KMS-11 (cell line): ENCODE data around the gene HOTAIR.

Experiments
- H2AFZ ChIP-seq: fragments of 200-600 bp; sonication (generic); 2 replicates; pipeline ENCODE4 v1.6.1; 2016; ENCODE audit warnings: antibody characterized with exemption, mixed run types, low read depth
- H3K27ac ChIP-seq: fragments of 200-600 bp; sonication (generic); 2 replicates; pipeline ENCODE4 v1.6.1; 2016; ENCODE audit warnings: mild to moderate bottlenecking, mixed run types
- H3K27me3 ChIP-seq: fragments of 200-600 bp; sonication (generic); 2 replicates; pipeline ENCODE4 v1.6.1; 2017; ENCODE audit warnings: mild to moderate bottlenecking, low read depth, mixed run types, moderate library complexity; ENCODE audit not compliant: insufficient read depth
- H3K36me3 ChIP-seq: fragments of 200-600 bp; sonication (generic); 2 replicates; pipeline ENCODE4 v1.6.1; 2017; ENCODE audit warnings: mild to moderate bottlenecking, mixed run types; ENCODE audit not compliant: insufficient read depth
- H3K4me1 ChIP-seq: fragments of 200-600 bp; sonication (generic); 2 replicates; pipeline ENCODE4 v1.6.1; 2016; ENCODE audit warnings: mild to moderate bottlenecking, low read depth, mixed run types; ENCODE audit not compliant: poor library complexity, severe bottlenecking
- H3K4me2 ChIP-seq: fragments of 200-600 bp; sonication (generic); 2 replicates; pipeline ENCODE4 v1.7.0; 2016; ENCODE audit warnings: mild to moderate bottlenecking, mixed run types
- H3K4me3 ChIP-seq: fragments of 200-600 bp; sonication (generic); IDR thresholded peaks from 2 replicates; pipeline ENCODE4 v1.6.1; 2017; ENCODE audit warnings: low read depth, low read length, mixed read lengths; ENCODE audit not compliant: insufficient read depth
- H3K79me2 ChIP-seq: fragments of 200-600 bp; sonication (generic); 2 replicates; pipeline ENCODE4 v1.6.1; 2016; ENCODE audit warnings: low read depth, mixed run types; ENCODE audit not compliant: insufficient read depth
- H3K9ac ChIP-seq: fragments of 200-600 bp; sonication (generic); 2 replicates; pipeline ENCODE4 v1.6.1; 2016; ENCODE audit warnings: mild to moderate bottlenecking, mixed run types
- H4K20me1 ChIP-seq: fragments of 200-600 bp; sonication (generic); 2 replicates; pipeline ENCODE4 v1.6.1; 2016; ENCODE audit warnings: mild to moderate bottlenecking, mixed run types; ENCODE audit not compliant: insufficient read depth
- TF ChIP-seq, protein P1 (sequence below): fragments of 200-600 bp; sonication (generic); conservative IDR thresholded peaks from 2 replicates; pipeline ENCODE4 v1.6.1; 2017; ENCODE audit warnings: low read depth, mild to moderate bottlenecking, antibody characterized with exemption, low read length, moderate library complexity, mixed read lengths

Gene HOTAIR

GRCh38 chr12:53939141-53940108 is 35.3 kb downstream of the HOTAIR start:
- no peak overlapping the region for H3K27ac ChIP-seq
- H3K4me2 ChIP-seq = no peak overlapping the region
- H3K4me1 ChIP-seq = no peaks in the 10 kb centered on the region
- H3K27me3 ChIP-seq = peaks cover 69% of the 10 kb centered on the region
- H3K9ac ChIP-seq = no peak overlapping the region
- H2AFZ ChIP-seq = peak overlapping the region; percentile 43; the same call in 1 of the 2 replicates
- no peaks in the 10 kb centered on the region for H4K20me1 ChIP-seq
- no peaks in the 10 kb centered on the region for H3K79me2 ChIP-seq
- TF ChIP-seq, protein P1, sequence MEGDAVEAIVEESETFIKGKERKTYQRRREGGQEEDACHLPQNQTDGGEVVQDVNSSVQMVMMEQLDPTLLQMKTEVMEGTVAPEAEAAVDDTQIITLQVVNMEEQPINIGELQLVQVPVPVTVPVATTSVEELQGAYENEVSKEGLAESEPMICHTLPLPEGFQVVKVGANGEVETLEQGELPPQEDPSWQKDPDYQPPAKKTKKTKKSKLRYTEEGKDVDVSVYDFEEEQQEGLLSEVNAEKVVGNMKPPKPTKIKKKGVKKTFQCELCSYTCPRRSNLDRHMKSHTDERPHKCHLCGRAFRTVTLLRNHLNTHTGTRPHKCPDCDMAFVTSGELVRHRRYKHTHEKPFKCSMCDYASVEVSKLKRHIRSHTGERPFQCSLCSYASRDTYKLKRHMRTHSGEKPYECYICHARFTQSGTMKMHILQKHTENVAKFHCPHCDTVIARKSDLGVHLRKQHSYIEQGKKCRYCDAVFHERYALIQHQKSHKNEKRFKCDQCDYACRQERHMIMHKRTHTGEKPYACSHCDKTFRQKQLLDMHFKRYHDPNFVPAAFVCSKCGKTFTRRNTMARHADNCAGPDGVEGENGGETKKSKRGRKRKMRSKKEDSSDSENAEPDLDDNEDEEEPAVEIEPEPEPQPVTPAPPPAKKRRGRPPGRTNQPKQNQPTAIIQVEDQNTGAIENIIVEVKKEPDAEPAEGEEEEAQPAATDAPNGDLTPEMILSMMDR = no peak
- H3K36me3 ChIP-seq = no peaks in the 10 kb centered on the region
- no peak overlapping the region for H3K4me3 ChIP-seq

- TF ChIP-seq, protein P1 = no peak
- no peaks in the 10 kb centered on the region for H3K79me2 ChIP-seq
- no peak within 1 kb of the TSS for H3K4me3 ChIP-seq
- peaks cover 76% of the 10 kb centered on the region for H3K27me3 ChIP-seq
- no peaks in the 10 kb centered on the region for H3K36me3 ChIP-seq
- no peak within 1 kb of the TSS for H3K27ac ChIP-seq
- H3K4me2 ChIP-seq = no peak within 1 kb of the TSS
- H3K9ac ChIP-seq = no peak within 1 kb of the TSS
- H3K4me1 ChIP-seq = no peaks in the 10 kb centered on the region
- peak within 1 kb of the TSS; percentile 43; the same call in 1 of the 2 replicates for H2AFZ ChIP-seq
- no peaks in the 10 kb centered on the region for H4K20me1 ChIP-seq
These were observed 36.2 kb downstream of the HOTAIR start, which contains the start of gene HOXC13 for GRCh38 chr12:53938326-53939140. Gene HOXC13 (plus strand): TSS chr12:53938831. CDS start chr12:53938907, 76 bp downstream.

GRCh38 chr12:53937596-53938325 is 37.0 kb downstream of the HOTAIR start:
- Histone ChIP-seq H4K20me1 (no peaks in the 10 kb centered on the region), H3K27ac (no peak overlapping the region), H3K9ac (no peak overlapping the region), H3K4me2 (no peak overlapping the region), H3K36me3 (no peaks in the 10 kb centered on the region), H3K27me3 (peaks cover 70% of the 10 kb centered on the region), H3K79me2 (no peaks in the 10 kb centered on the region), H2AFZ (peak overlapping the region; percentile 43; the same call in 1 of the 2 replicates), H3K4me3 (no peak overlapping the region), H3K4me1 (no peaks in the 10 kb centered on the region)
- TF ChIP-seq, protein P1 = no peak

GRCh38 chr12:53937099-53937498 is 37.7 kb downstream of the HOTAIR start:
- Histone ChIP-seq H2AFZ (no peak overlapping the region), H3K4me1 (no peaks in the 10 kb centered on the region), H3K4me3 (no peak overlapping the region), H4K20me1 (no peaks in the 10 kb centered on the region), H3K9ac (no peak overlapping the region), H3K4me2 (no peak overlapping the region), H3K27me3 (peaks cover 71% of the 10 kb centered on the region), H3K79me2 (no peaks in the 10 kb centered on the region), H3K36me3 (no peaks in the 10 kb centered on the region), H3K27ac (no peak overlapping the region)
- TF ChIP-seq, protein P1 = no peak
